Measurements from ENCODE around the gene TYK2.

The TYK2 gene

GRCh38 chr19:10309423-10309822 is 70.9 kb downstream of the TYK2 start, which contains the start of gene ZGLP1:
Gene ZGLP1 (minus strand): TSS chr19:10309815.
- no peak for DNase-seq (ENCODE audit: low read depth)

DNA sequence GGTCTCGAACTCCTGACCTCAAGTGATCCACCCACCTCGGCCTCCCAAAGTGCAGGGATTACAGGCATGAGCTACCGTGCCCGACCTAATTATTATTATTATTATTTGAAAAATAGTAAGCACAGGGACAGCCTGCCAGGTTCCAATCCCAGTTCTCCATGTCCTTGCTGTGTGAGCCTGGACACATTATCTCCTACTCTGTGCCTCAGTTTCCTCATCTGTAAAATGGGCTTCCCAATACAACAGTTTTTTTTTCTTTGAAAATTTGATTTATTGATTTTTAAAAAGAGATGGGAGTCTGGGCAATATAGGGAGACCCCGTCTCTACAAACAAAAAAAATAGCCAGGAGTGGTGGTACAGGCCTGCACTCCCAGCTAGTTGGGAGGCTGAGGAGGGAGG is 74.0 kb downstream of the TYK2 start:
- DNase-seq (ENCODE audit: low read depth): no peak

- DNase-seq (ENCODE audit: low read depth): no peak
These were observed 75.1 kb downstream of the TYK2 start for GRCh38 chr19:10305139-10305806.
